GM19035 (cell line): Measurements from ENCODE around the gene HSPB7.
"Not testable (repeated sequence)": the region's sequence is repeated elsewhere in the genome, so short reads cannot be mapped to it uniquely, and the experiment has no call there.

Experiments
- ATAC-seq: cut with Tn5 transposase; IDR thresholded peaks from one replicate; pipeline ENCODE4 v1.9.1; 2021; ENCODE audit not compliant: unreplicated experiment

HSPB7 gene

GRCh38 chr1:15983275-15983674 lies 34.6 kb downstream of the HSPB7 start:
- ATAC-seq = no peak

DNA sequence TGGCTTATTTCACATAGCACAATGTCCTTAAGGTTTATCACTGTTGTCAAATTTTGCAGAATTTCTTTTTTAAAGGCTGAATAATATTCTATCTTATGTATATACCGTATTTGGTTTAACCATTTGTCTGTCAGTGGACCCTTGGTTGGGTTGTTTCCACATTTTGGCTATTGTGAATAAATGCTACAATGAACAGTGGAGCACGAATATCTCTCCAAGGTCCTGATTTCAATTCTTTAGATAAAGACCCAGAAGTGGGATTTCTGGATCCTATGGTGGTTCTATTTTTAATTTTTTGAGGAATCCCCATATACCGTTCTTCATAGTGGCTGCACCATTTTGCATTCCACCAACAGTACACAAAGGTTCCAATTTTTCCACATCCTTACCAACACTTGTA lies 36.2 kb downstream of the HSPB7 start:
- no peak for ATAC-seq

- ATAC-seq = not testable (repeated sequence)
These were observed 39.9 kb downstream of the HSPB7 start for GRCh38 chr1:15977947-15978346.

DNA sequence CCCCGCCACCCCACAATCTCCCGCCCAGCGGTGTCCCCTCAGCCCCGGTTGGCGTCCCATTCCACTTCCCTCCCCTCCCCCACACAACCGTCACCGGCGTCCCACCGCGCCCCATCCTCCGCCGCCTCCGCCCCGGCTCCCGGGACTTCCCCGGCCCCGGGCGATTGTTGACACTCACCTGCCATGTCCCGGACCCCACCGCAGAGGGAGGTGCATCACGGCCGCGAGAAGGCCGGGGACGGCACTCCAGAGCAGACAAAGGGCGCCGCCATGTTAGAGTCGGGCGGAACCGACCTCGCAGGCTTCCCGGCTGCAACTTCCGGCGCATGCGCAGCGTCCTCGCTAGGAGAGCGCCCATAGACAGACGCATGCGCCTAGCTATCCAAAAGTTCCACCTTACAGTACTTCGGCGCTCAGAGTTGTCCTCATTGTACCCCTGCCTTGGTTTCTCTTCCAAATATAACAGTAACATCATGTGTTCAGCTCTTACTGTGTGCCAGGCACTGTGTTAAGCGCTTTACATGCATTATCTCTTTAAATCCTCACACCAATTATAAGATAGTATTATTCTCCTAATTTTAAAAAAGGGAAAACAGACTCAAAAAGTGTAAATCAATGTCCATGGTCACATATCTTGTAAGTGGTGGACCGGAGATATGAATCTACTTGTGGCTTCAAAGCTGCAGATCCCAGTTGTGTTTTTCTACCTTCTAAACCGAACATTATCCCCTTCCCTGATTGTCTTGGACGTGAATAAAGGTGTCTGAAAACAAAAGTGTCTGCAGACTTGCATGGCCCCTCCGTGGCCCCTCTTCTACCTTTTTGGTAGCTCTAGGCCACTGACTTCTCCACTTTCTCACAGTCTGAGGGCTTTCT lies 41.8 kb downstream of the HSPB7 start, which contains the start of gene ZBTB17:
Gene ZBTB17 (minus strand): TSS at position 297 of the 876 bp plus-strand sequence. CDS start 27,606 bp downstream, outside the sequence.
- ATAC-seq = peak; percentile 85

DNA sequence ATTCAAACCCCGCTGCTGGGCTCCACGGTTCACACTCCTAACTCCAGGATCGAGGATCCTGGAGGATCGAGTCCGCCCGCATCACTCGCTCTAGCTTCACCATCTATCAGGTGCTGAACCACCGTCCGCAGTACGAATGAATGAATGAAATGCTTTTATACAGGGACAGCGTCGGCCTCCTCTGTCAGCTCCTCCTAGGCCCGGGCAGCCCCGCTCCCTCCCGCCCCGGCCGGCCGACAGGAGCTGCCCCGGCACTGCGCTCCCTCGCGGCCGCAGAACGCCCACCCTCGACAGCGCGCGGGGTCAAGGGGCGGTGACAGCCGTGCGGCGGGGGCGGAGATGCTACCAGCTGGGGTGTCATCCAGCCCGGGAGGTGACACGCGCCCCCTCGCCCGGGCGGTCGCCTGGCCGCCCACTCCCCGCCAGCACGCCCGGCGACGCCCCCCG lies 42.5 kb downstream of the HSPB7 start:
- peak; percentile 54 for ATAC-seq

GRCh38 chr1:15974855-15975254 lies 43.0 kb downstream of the HSPB7 start:
- ATAC-seq = peak; percentile 38

GRCh38 chr1:15973772-15974171 lies 44.1 kb downstream of the HSPB7 start:
- no peak for ATAC-seq

- ATAC-seq = no peak
These were observed 45.4 kb downstream of the HSPB7 start for GRCh38 chr1:15972409-15972808.

GRCh38 chr1:15970911-15971310 lies 46.9 kb downstream of the HSPB7 start:
- no peak for ATAC-seq

DNA sequence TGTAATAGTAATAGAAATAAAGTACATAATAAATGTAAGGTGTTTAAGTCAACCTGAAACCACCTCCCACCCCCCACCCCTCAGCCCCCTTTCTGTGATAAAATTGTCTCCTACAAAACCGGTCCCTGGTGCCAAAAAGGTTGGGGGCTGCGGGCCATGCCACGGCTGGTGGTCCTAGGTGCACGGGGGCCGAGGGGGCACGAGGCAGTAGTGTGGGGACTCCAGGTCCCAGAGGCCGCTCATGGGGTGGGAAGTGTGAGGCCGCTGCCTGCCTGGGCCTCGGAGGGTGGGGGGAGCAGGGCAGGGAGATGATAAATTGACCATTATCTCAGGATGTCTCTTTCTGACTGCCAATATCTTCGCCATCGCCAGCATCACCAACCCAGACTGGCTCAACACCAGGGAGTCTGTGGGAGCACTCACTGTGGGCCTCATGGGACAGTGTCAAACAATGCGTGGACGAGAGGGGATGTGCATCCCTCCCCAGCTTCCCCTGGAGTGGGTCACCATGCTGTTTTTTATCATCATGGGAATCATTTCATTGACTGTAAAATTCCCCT lies 48.4 kb downstream of the HSPB7 start:
- ATAC-seq = no peak

GRCh38 chr1:15968172-15968571 lies 49.7 kb downstream of the HSPB7 start:
- ATAC-seq = no peak

DNA sequence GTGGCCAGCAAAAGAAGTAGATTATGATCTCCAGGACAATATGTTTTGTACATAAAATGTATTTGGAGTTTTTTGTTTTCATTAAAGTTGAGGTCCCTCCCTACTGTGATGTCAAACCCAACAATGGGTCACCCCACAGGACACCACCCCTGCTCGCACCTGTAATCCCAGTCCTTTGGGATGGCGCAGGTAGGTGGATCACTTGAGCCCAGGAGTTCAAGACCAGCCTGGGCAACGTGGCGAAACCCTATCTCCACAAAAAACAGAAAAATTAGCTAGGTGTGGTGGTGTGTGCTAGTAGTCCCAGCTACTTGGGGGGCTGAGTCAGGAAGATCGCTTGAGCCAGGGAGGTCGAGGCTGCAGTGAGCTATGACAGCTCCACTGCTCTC lies 50.9 kb downstream of the HSPB7 start:
- no peak for ATAC-seq

DNA sequence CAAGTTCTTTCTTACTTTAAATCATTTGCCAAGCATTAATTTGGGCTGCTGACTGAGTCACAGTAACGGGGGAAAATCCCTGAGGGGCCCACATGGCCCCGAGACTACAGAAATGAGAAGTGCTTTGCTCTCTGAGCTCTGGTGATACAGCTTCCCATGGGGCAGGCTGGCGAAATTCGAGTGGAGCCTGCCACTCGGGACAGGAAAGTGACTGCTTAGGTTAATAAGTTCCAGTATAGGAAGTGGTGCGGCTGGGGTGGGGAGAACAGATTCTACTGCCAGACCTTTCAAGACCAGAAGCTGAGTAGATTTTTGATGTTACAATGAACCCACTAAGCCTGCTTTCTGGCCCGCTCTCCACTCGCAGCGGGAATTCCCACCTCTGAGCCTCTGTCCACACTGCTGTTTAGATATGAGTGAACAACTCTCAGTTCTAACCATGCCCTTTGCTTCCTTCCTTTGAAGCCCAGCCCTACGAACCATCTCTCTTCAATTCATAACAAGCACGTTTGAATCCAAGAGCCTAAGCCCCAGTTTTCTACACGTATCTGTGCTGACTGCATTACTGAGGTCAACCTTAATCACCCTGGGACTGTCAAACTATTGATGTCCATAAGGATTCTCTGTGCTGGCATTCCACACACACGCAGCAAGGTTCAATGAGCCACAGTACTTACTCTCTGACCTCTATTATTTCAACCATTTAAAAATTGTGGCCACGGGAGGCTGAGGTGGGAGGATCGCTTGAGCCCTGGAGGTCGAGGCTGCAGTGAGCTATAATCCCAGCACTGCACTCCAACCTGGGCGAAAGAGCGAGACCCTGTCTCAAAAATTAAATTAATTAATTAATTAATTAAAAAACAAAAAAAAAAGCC lies 51.5 kb downstream of the HSPB7 start:
- ATAC-seq = peak; percentile 63

GRCh38 chr1:15965228-15965767 lies 52.5 kb downstream of the HSPB7 start:
- ATAC-seq = no peak
